GM23338 (cell line): ENCODE data around the gene ISOC2. TPM values are rescaled to one million over a fixed set of nuclear protein-coding genes. Genes with fewer than 3 reads are reported as not detected.
A peak's percentile ranks its signal among the peaks of the same experiment; 100 is the strongest.

ENCODE experiments used
- ATAC-seq: fragments of 200-7000 bp; cut with Tn5 transposase; 3 replicates; pipeline ENCODE4 v1.9.1; 2020
- DNase-seq: peaks from one replicate; pipeline ENCODE4 v3.0.0-alpha.2; 2015; ENCODE audit warnings: low spot score
- H2AFZ ChIP-seq: fragments of 200-600 bp; sonication (generic); 2 replicates; pipeline ENCODE4 v1.8.0; 2016; ENCODE audit warnings: antibody characterized with exemption, mild to moderate bottlenecking, moderate library complexity
- H3F3A ChIP-seq: fragments of 200-600 bp; sonication (generic); replicated peaks from 2 replicates; pipeline ENCODE4 v1.8.0; 2017; ENCODE audit warnings: antibody characterized with exemption, mixed run types, low read depth
- H3K27ac ChIP-seq: fragments of 200-600 bp; sonication (generic); 2 replicates; pipeline ENCODE4 v1.6.1; 2016; ENCODE audit warnings: low read depth
- H3K27me3 ChIP-seq: fragments of 200-600 bp; sonication (generic); 2 replicates; pipeline ENCODE4 v1.8.0; 2016; ENCODE audit warnings: mild to moderate bottlenecking, mixed run types, moderate library complexity; ENCODE audit not compliant: insufficient read depth
- H3K36me3 ChIP-seq: fragments of 200-600 bp; sonication (generic); 2 replicates; pipeline ENCODE4 v1.8.0; 2016; ENCODE audit warnings: mild to moderate bottlenecking; ENCODE audit not compliant: insufficient read depth
- H3K4me1 ChIP-seq: fragments of 200-600 bp; sonication (generic); 2 replicates; pipeline ENCODE4 v1.8.0; 2016; ENCODE audit warnings: mild to moderate bottlenecking, moderate library complexity; ENCODE audit not compliant: insufficient read depth
- H3K4me2 ChIP-seq: fragments of 200-600 bp; sonication (generic); 2 replicates; pipeline ENCODE4 v1.7.1; 2017; ENCODE audit warnings: mixed run types
- H3K4me3 ChIP-seq: fragments of 200-600 bp; sonication (generic); 2 replicates; pipeline ENCODE4 v1.6.1; 2016; ENCODE audit warnings: mixed run types
- H3K79me2 ChIP-seq: fragments of 200-600 bp; sonication (generic); replicated peaks from 2 replicates; pipeline ENCODE4 v1.8.0; 2017; ENCODE audit warnings: mild to moderate bottlenecking; ENCODE audit not compliant: insufficient read depth
- H3K9me2 ChIP-seq: fragments of 200-600 bp; sonication (generic); 2 replicates; pipeline ENCODE4 v1.8.0; 2017; ENCODE audit not compliant: insufficient read depth
- H4K20me1 ChIP-seq: fragments of 200-600 bp; sonication (generic); replicated peaks from 2 replicates; pipeline ENCODE4 v1.8.0; 2017; ENCODE audit warnings: mild to moderate bottlenecking; ENCODE audit not compliant: insufficient read depth
- H3K27ac Mint-ChIP-seq: 2 replicates; pipeline ENCODE4 v1.8.0; 2020; ENCODE audit warnings: inconsistent platforms, mild to moderate bottlenecking, moderate library complexity, mixed read lengths
- H3K27me3 Mint-ChIP-seq: 3 replicates; pipeline ENCODE4 v1.8.0; 2022; ENCODE audit warnings: low read depth, mild to moderate bottlenecking, moderate library complexity, mixed read lengths, inconsistent platforms; ENCODE audit not compliant: insufficient read depth, poor library complexity
- H3K36me3 Mint-ChIP-seq: 3 replicates; pipeline ENCODE4 v1.8.0; 2021; ENCODE audit warnings: low read depth, mild to moderate bottlenecking, inconsistent platforms, moderate library complexity, mixed read lengths
- H3K4me1 Mint-ChIP-seq: 3 replicates; pipeline ENCODE4 v1.8.0; 2020; ENCODE audit warnings: mild to moderate bottlenecking, inconsistent platforms, mixed read lengths
- H3K4me3 Mint-ChIP-seq: 3 replicates; pipeline ENCODE4 v1.8.0; 2021; ENCODE audit warnings: moderate library complexity, mild to moderate bottlenecking, inconsistent platforms, mixed read lengths
- H3K9me3 Mint-ChIP-seq: 3 replicates; pipeline ENCODE4 v1.8.0; 2020; ENCODE audit warnings: moderate library complexity, mild to moderate bottlenecking, inconsistent platforms, mixed read lengths
- CREB1 ChIP-seq: fragments of 250-450 bp; sonication (Bioruptor Pico); IDR thresholded peaks from 2 replicates; pipeline ENCODE4 v1.5.0; 2020; ENCODE audit warnings: low read depth, mild to moderate bottlenecking, moderate library complexity
- CTCF ChIP-seq, 2 experiments: fragments of 200-600 bp in 1 of 2; sonication (generic) in 1 of 2; conservative IDR thresholded peaks; 2 replicates each; pipeline versions ENCODE4 v1.5.1 to v1.6.1; 2016 to 2017; ENCODE audit warnings: antibody characterized with exemption in 2 of 2, low read depth in 2 of 2, mild to moderate bottlenecking in 2 of 2, moderate library complexity in 1 of 2
- ETS1 ChIP-seq: IDR thresholded peaks from 2 replicates; pipeline ENCODE4 v1.6.1; 2016; ENCODE audit warnings: antibody characterized with exemption
- EZH2 ChIP-seq: fragments of 200-600 bp; sonication (generic); IDR thresholded peaks from one replicate; pipeline ENCODE4 v1.8.0; 2017; ENCODE audit warnings: antibody characterized with exemption, mild to moderate bottlenecking, low read depth; ENCODE audit not compliant: unreplicated experiment
- EZH2phosphoT487 ChIP-seq: fragments of 200-600 bp; sonication (generic); IDR thresholded peaks from one replicate; pipeline ENCODE4 v1.8.1; 2018; ENCODE audit warnings: antibody characterized with exemption; ENCODE audit not compliant: unreplicated experiment
- NANOG ChIP-seq: IDR thresholded peaks from 2 replicates; pipeline ENCODE4 v1.6.1; 2016; ENCODE audit warnings: antibody characterized with exemption, borderline replicate concordance
- POLR2AphosphoS5 ChIP-seq: IDR thresholded peaks from 2 replicates; pipeline ENCODE4 v1.6.1; 2016; ENCODE audit warnings: antibody characterized with exemption, low read depth
- REST ChIP-seq: IDR thresholded peaks from one replicate; pipeline ENCODE4 v1.6.1; 2018; ENCODE audit warnings: antibody characterized with exemption; ENCODE audit not compliant: unreplicated experiment
- ZNF462 ChIP-seq: fragments of 250-450 bp; sonication (Bioruptor Pico); IDR thresholded peaks from 2 replicates; pipeline ENCODE4 v1.5.0; 2020; ENCODE audit warnings: mild to moderate bottlenecking, moderate library complexity
- polyA plus RNA-seq: library from polyadenylated mRNA; unstranded; fragments of >200 nt; fragmentation: Nextera tagmentation; extraction: Ambion mirVana; gene quantifications from 2 replicates; pipeline ENCODE4 v1.2.1, GENCODE V29; 2016
- total RNA-seq: library from RNA; depleted of rRNA; stranded (reverse); fragments of >200 nt; shearing (Covaris generic); gene quantifications from 2 replicates; pipeline ENCODE4 v1.2.3, GENCODE V29; 2014

ISOC2 gene
- total and polyA plus RNA-seq, 2 experiments from 2014 or later: 62.6 to 85.2 TPM

GRCh38 chr19:55471266-55471665, 9.8 kb upstream of the ISOC2 start (continued):
- TF ChIP-seq REST (no peak), CTCF (conservative IDR thresholded peaks at IDR 0.05; ENCODE audit: low read depth in 2 of 2) (no peak)

GRCh38 chr19:55468054-55468393, 6.6 kb upstream of the ISOC2 start:
- H3K27me3 Mint-ChIP-seq: peaks cover 10% of the 10 kb centered on the region
- peaks cover 10% of the 10 kb centered on the region for H3F3A ChIP-seq
- DNase-seq: no peak
- no peaks in the 10 kb centered on the region for H4K20me1 ChIP-seq
- H3K36me3 Mint-ChIP-seq: no peaks in the 10 kb centered on the region
- H3K4me3 Mint-ChIP-seq: no peak overlapping the region
- peaks cover 8% of the 10 kb centered on the region; the same call in 2 of the 3 replicates for H3K4me1 Mint-ChIP-seq
- no peak for TF ChIP-seq NANOG
- TF ChIP-seq ZNF462 (CRISPR knock-in tag): no peak
- no peak for TF ChIP-seq POLR2AphosphoS5
- TF ChIP-seq EZH2: no peak
- TF ChIP-seq CREB1 (CRISPR knock-in tag): no peak
- no peak for TF ChIP-seq ETS1
- no peak for TF ChIP-seq EZH2phosphoT487
- H3K27ac ChIP-seq: no peak overlapping the region
- no peaks in the 10 kb centered on the region for H3K9me3 Mint-ChIP-seq
- no peaks in the 10 kb centered on the region for H3K36me3 ChIP-seq
- H2AFZ ChIP-seq: peak overlapping the region; percentile 43; the same call in 1 of the 2 replicates
- H3K79me2 ChIP-seq: no peaks in the 10 kb centered on the region
- no peak overlapping the region; the same call in 1 of the 2 replicates for H3K4me2 ChIP-seq
- H3K9me2 ChIP-seq: no peaks in the 10 kb centered on the region
- H3K27ac Mint-ChIP-seq: no peak overlapping the region
- H3K27me3 ChIP-seq: no peaks in the 10 kb centered on the region
- no peak overlapping the region for H3K4me3 ChIP-seq
- peaks cover 11% of the 10 kb centered on the region; the same call in 1 of the 2 replicates for H3K4me1 ChIP-seq
- ATAC-seq: peak; percentile 11; the same call in 2 of the 3 replicates
